ENCODE data around the gene ZNF365. TPM values are rescaled to one million over a fixed set of nuclear protein-coding genes. Genes with fewer than 3 reads are reported as not detected.

The ZNF365 gene
- total RNA-seq (1 to 10 TPM; 3.5 to 4.9 TPM), polyA plus RNA-seq (1 to 10 TPM; 4.2 to 4.9 TPM)

- no peaks in the 10 kb centered on the region for H3K27me3 ChIP-seq (ENCODE audit: insufficient read depth, low read length)
- Mint-ChIP-seq H3K27me3 (peaks cover 0 to 2% of the 10 kb centered on the region in 2 donors), H3K36me3 (no peaks in the 10 kb centered on the region), H3K4me1 (peaks cover 19 to 52% (median 26%) of the 10 kb centered on the region in 4 donors), H3K9me3 (no peaks in the 10 kb centered on the region), H3K27ac (peak within 1 kb of the TSS; percentile 78 to 95 (median 87)), H3K4me3 (peak within 1 kb of the TSS; percentile 87 to 93 (median 90))
- H3K4me3 ChIP-seq (ENCODE audit: low read length in 2 of 2) = peak within 1 kb of the TSS; percentile 34 to 54
- intact Hi-C loops (cut with micrococcal nuclease) = loop anchor here (1.0 to 2.0 kb wide), 2 partner anchors 10 to 41 kb away; no protein-coding TSS in a partner anchor
- no peaks in the 10 kb centered on the region for H3K36me3 ChIP-seq (ENCODE audit: insufficient read depth, low read length)
- CTCF ChIA-PET (ENCODE audit: partially characterized antibody) = interaction anchor here (1.5 kb wide), 1 partner anchor 110 kb away, joined by 4 read pairs; no protein-coding TSS in a partner anchor
- POLR2A ChIA-PET (ENCODE audit: partially characterized antibody) = interaction anchor here (0.6 to 2.5 kb wide), 5 partner anchors 10 to 621 kb away, joined by 3 to 10 read pairs (median 3); no protein-coding TSS in a partner anchor
- DNase-seq = peak; percentile 47 to 64 (median 59)
- H3K27ac ChIP-seq (ENCODE audit: low read depth, low read length) = peak within 1 kb of the TSS; percentile 43
- H3K4me1 ChIP-seq (ENCODE audit: insufficient read depth, low read length) = peaks cover 32% of the 10 kb centered on the region
- no peaks in the 10 kb centered on the region for H3K9me3 ChIP-seq (ENCODE audit: control insufficient read depth in 1 of 2, low read length in 2 of 2)
Observed at GRCh38 chr10:62373995-62374861, at the start of gene ZNF365. ZNF365 (plus strand) TSS chr10:62374369; CDS start chr10:62376194, 1,825 bp downstream.

GRCh38 chr10:62326176-62326575 is 48.0 kb upstream of the ZNF365 start:
- H3K9me3 ChIP-seq (ENCODE audit: control insufficient read depth in 1 of 2, low read length in 2 of 2) = no peaks in the 10 kb centered on the region
- H3K9me3 Mint-ChIP-seq = peaks cover 0 to 3% (median 0%) of the 10 kb centered on the region in 8 donors
- no peak overlapping the region for H3K27ac ChIP-seq (ENCODE audit: low read depth, low read length)
- no peak overlapping the region for H3K4me3 Mint-ChIP-seq
- H3K4me1 Mint-ChIP-seq = no peaks in the 10 kb centered on the region
- ChIA-PET CTCF (ENCODE audit: partially characterized antibody) (interaction anchor here (0.8 kb wide), 1 partner anchor 62 kb away, joined by 3 read pairs; no protein-coding TSS in a partner anchor), POLR2A (ENCODE audit: partially characterized antibody) (no interaction called here)
- intact Hi-C loops (cut with micrococcal nuclease) = no loop called here
- no peaks in the 10 kb centered on the region for H3K27me3 ChIP-seq (ENCODE audit: insufficient read depth, low read length)
- no peaks in the 10 kb centered on the region for H3K36me3 Mint-ChIP-seq
- DNase-seq = no peak
- H3K36me3 ChIP-seq (ENCODE audit: insufficient read depth, low read length) = no peaks in the 10 kb centered on the region
- H3K4me1 ChIP-seq (ENCODE audit: insufficient read depth, low read length) = no peaks in the 10 kb centered on the region
- H3K4me3 ChIP-seq (ENCODE audit: low read length in 2 of 2) = no peak overlapping the region
- H3K27ac Mint-ChIP-seq = no peak overlapping the region
- peaks cover 8 to 9% of the 10 kb centered on the region in 2 donors for H3K27me3 Mint-ChIP-seq

GRCh38 chr10:62327885-62328284 is 46.3 kb upstream of the ZNF365 start:
- Histone ChIP-seq H3K27ac (ENCODE audit: low read depth, low read length) (no peak overlapping the region), H3K4me3 (ENCODE audit: low read length in 2 of 2) (no peak overlapping the region), H3K27me3 (ENCODE audit: insufficient read depth, low read length) (no peaks in the 10 kb centered on the region), H3K4me1 (ENCODE audit: insufficient read depth, low read length) (no peaks in the 10 kb centered on the region), H3K9me3 (ENCODE audit: control insufficient read depth in 1 of 2, low read length in 2 of 2) (no peaks in the 10 kb centered on the region), H3K36me3 (ENCODE audit: insufficient read depth, low read length) (no peaks in the 10 kb centered on the region)
- ChIA-PET CTCF (ENCODE audit: partially characterized antibody) (no interaction called here), POLR2A (ENCODE audit: partially characterized antibody) (no interaction called here)
- H3K9me3 Mint-ChIP-seq = peaks cover 2 to 10% (median 5%) of the 10 kb centered on the region in 8 donors
- H3K4me1 Mint-ChIP-seq = no peaks in the 10 kb centered on the region
- no peaks in the 10 kb centered on the region for H3K36me3 Mint-ChIP-seq
- no peak for DNase-seq
- peaks cover 0 to 1% of the 10 kb centered on the region in 2 donors for H3K27me3 Mint-ChIP-seq
- no peak overlapping the region for H3K27ac Mint-ChIP-seq
- intact Hi-C loops (cut with micrococcal nuclease) = no loop called here
- no peak overlapping the region for H3K4me3 Mint-ChIP-seq

- Mint-ChIP-seq H3K27ac (no peak overlapping the region), H3K36me3 (no peaks in the 10 kb centered on the region), H3K27me3 (peaks cover 0 to 5% of the 10 kb centered on the region in 2 donors), H3K4me1 (no peaks in the 10 kb centered on the region), H3K4me3 (no peak overlapping the region), H3K9me3 (peaks cover 2 to 19% (median 10%) of the 10 kb centered on the region in 8 donors)
- ChIA-PET CTCF (ENCODE audit: partially characterized antibody) (no interaction called here), POLR2A (ENCODE audit: partially characterized antibody) (no interaction called here)
- Histone ChIP-seq H3K27me3 (ENCODE audit: insufficient read depth, low read length) (no peaks in the 10 kb centered on the region), H3K27ac (ENCODE audit: low read depth, low read length) (no peak overlapping the region), H3K36me3 (ENCODE audit: insufficient read depth, low read length) (no peaks in the 10 kb centered on the region), H3K9me3 (ENCODE audit: control insufficient read depth in 1 of 2, low read length in 2 of 2) (no peaks in the 10 kb centered on the region), H3K4me1 (ENCODE audit: insufficient read depth, low read length) (no peaks in the 10 kb centered on the region), H3K4me3 (ENCODE audit: low read length in 2 of 2) (no peak overlapping the region)
- intact Hi-C loops (cut with micrococcal nuclease) = no loop called here
- no peak for DNase-seq
Observed at GRCh38 chr10:62330213-62330612, 44.0 kb upstream of the ZNF365 start.

- CTCF ChIA-PET (ENCODE audit: partially characterized antibody) = no interaction called here
- H3K36me3 Mint-ChIP-seq = no peaks in the 10 kb centered on the region
- H3K36me3 ChIP-seq (ENCODE audit: insufficient read depth, low read length) = no peaks in the 10 kb centered on the region
- no peak for DNase-seq
- H3K9me3 ChIP-seq (ENCODE audit: control insufficient read depth in 1 of 2, low read length in 2 of 2) = no peaks in the 10 kb centered on the region
- H3K4me3 ChIP-seq (ENCODE audit: low read length in 2 of 2) = no peak overlapping the region
- no peak overlapping the region for H3K27ac Mint-ChIP-seq
- no peak overlapping the region for H3K27ac ChIP-seq (ENCODE audit: low read depth, low read length)
- intact Hi-C loops (cut with micrococcal nuclease) = no loop called here
- H3K27me3 ChIP-seq (ENCODE audit: insufficient read depth, low read length) = no peaks in the 10 kb centered on the region
- peaks cover 0 to 2% (median under 1%) of the 10 kb centered on the region in 4 donors for H3K4me1 Mint-ChIP-seq
- POLR2A ChIA-PET (ENCODE audit: partially characterized antibody) = no interaction called here
- peaks cover 2 to 19% (median 10%) of the 10 kb centered on the region in 8 donors for H3K9me3 Mint-ChIP-seq
- no peak overlapping the region for H3K4me3 Mint-ChIP-seq
- H3K4me1 ChIP-seq (ENCODE audit: insufficient read depth, low read length) = no peaks in the 10 kb centered on the region
- peaks cover 2 to 7% of the 10 kb centered on the region in 2 donors for H3K27me3 Mint-ChIP-seq
Observed at GRCh38 chr10:62332406-62332805, 41.8 kb upstream of the ZNF365 start.

- Mint-ChIP-seq H3K27ac (no peak overlapping the region), H3K4me1 (peaks cover 0 to 2% (median under 1%) of the 10 kb centered on the region in 4 donors), H3K36me3 (no peaks in the 10 kb centered on the region), H3K27me3 (peaks cover 2 to 7% of the 10 kb centered on the region in 2 donors), H3K4me3 (no peak overlapping the region), H3K9me3 (peaks cover 2 to 19% (median 10%) of the 10 kb centered on the region in 8 donors)
- H3K9me3 ChIP-seq (ENCODE audit: control insufficient read depth in 1 of 2, low read length in 2 of 2) = no peaks in the 10 kb centered on the region
- no peaks in the 10 kb centered on the region for H3K36me3 ChIP-seq (ENCODE audit: insufficient read depth, low read length)
- no peak overlapping the region for H3K27ac ChIP-seq (ENCODE audit: low read depth, low read length)
- H3K4me3 ChIP-seq (ENCODE audit: low read length in 2 of 2) = no peak overlapping the region
- ChIA-PET CTCF (ENCODE audit: partially characterized antibody) (no interaction called here), POLR2A (ENCODE audit: partially characterized antibody) (no interaction called here)
- DNase-seq = no peak
- no peaks in the 10 kb centered on the region for H3K27me3 ChIP-seq (ENCODE audit: insufficient read depth, low read length)
- no peaks in the 10 kb centered on the region for H3K4me1 ChIP-seq (ENCODE audit: insufficient read depth, low read length)
- intact Hi-C loops (cut with micrococcal nuclease) = no loop called here
Observed at GRCh38 chr10:62333135-62333889, 40.9 kb upstream of the ZNF365 start.

All from CD4-positive, alpha-beta memory T cell (primary cell).